ENCODE results near the gene METRNL. TPM values are rescaled to one million over a fixed set of nuclear protein-coding genes. Genes with fewer than 3 reads are reported as not detected.
"Not testable (repeated sequence)": the region's sequence is repeated elsewhere in the genome, so short reads cannot be mapped to it uniquely, and the experiment has no call there.

The METRNL gene
- total RNA-seq, 1 experiment from 2014 or later, result 44.6 TPM

DNA sequence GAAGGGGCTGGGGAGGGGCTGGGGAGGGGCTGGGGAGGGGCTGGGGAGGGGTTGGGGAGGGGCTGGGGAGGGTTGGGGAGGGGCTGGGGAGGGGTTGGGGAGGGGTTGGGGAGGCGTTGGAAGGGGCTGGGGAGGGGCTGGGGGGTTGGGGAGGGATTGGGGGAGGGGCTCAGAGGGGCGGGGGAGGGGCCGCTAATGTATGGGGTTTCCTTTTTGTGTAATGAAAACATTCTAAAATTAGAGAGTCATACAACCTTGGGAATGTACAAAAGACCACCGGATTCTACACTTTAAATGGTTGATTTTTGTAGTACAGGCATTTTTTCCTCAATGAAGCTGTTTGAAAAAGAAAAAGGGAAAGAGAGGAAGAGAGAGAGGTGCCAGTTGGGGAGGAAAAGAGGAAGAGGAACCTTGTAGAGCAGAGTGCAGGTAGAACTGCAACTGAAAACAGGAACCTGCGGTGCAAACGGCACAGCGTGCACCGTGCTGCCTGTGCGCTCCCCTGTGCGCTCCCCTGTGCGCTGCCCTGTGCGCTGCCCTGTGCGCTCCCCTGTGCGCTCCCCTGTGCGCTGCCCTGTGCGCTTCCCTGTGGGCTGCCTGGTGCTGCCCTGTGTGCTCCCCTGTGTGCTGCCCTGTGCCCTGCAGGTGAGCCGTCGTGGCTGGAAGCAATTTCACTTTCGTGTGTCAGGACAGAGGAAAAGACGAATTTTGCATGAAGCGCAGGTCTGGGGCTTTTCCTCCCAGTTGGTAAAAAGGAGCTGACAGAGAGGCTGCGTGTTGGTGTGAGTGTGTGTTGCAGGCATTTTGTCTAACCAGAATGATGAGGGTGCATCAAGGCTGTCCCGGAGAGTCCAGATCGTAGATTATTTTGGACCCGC, 40.8 kb downstream of the METRNL start:
- intact Hi-C loops (cut with micrococcal nuclease; ENCODE audit: unreplicated experiment), result no loop called here
- no peak overlapping the region for H3K4me2 ChIP-seq
- no peaks in the 10 kb centered on the region for H3K36me3 ChIP-seq (ENCODE audit: low read depth)
- no peaks in the 10 kb centered on the region for H3K9me2 ChIP-seq (ENCODE audit: insufficient read depth)
- TF ChIP-seq CTCF (conservative IDR thresholded peaks at IDR 0.05) (no peak), EZH2 (IDR thresholded peaks at IDR 0.05; ENCODE audit: low read depth) (no peak)
- H4K20me1 ChIP-seq (ENCODE audit: insufficient read depth), result no peaks in the 10 kb centered on the region
- H3K27ac ChIP-seq, result no peak overlapping the region
- no peaks in the 10 kb centered on the region for H3K4me1 ChIP-seq (replicated peaks; ENCODE audit: insufficient read depth)
- no TSS peak for BruUV-seq (replicated peaks)
- no peak overlapping the region for H3K4me3 ChIP-seq
- ChIA-PET POLR2A (ENCODE audit: unreplicated experiment) (interaction anchor here (0.7 kb wide), 1 partner anchor 405 kb away, joined by 3 read pairs; no protein-coding TSS in a partner anchor), CTCF (no interaction called here)
- no peaks in the 10 kb centered on the region for H3K9me3 ChIP-seq (ENCODE audit: insufficient read depth, low read depth)
- no peak for DNase-seq
- no peaks in the 10 kb centered on the region for H3K79me2 ChIP-seq (ENCODE audit: low read depth)
- no peaks in the 10 kb centered on the region for H3K27me3 ChIP-seq (ENCODE audit: insufficient read depth, low read depth)
- no peaks in the 10 kb centered on the region for H3F3A ChIP-seq (ENCODE audit: insufficient read depth, low read depth)
- no peak overlapping the region for H2AFZ ChIP-seq

GRCh38 chr17:83121473-83121872, 42.1 kb downstream of the METRNL start:
- H4K20me1 ChIP-seq (ENCODE audit: insufficient read depth); DNase-seq; H3K27me3 ChIP-seq (ENCODE audit: insufficient read depth, low read depth); H3K36me3 ChIP-seq (ENCODE audit: low read depth); H3K27ac ChIP-seq; H3K4me1 ChIP-seq (replicated peaks; ENCODE audit: insufficient read depth); intact Hi-C loops (cut with micrococcal nuclease; ENCODE audit: unreplicated experiment); BruUV-seq (replicated peaks); H3K9me3 ChIP-seq (ENCODE audit: insufficient read depth, low read depth); POLR2A ChIA-PET (ENCODE audit: unreplicated experiment); H3K79me2 ChIP-seq (ENCODE audit: low read depth); H3K4me2 ChIP-seq; H3K9me2 ChIP-seq (ENCODE audit: insufficient read depth); H3K4me3 ChIP-seq; CTCF ChIA-PET; H2AFZ ChIP-seq; H3F3A ChIP-seq (ENCODE audit: insufficient read depth, low read depth): not testable (repeated sequence)

DNA sequence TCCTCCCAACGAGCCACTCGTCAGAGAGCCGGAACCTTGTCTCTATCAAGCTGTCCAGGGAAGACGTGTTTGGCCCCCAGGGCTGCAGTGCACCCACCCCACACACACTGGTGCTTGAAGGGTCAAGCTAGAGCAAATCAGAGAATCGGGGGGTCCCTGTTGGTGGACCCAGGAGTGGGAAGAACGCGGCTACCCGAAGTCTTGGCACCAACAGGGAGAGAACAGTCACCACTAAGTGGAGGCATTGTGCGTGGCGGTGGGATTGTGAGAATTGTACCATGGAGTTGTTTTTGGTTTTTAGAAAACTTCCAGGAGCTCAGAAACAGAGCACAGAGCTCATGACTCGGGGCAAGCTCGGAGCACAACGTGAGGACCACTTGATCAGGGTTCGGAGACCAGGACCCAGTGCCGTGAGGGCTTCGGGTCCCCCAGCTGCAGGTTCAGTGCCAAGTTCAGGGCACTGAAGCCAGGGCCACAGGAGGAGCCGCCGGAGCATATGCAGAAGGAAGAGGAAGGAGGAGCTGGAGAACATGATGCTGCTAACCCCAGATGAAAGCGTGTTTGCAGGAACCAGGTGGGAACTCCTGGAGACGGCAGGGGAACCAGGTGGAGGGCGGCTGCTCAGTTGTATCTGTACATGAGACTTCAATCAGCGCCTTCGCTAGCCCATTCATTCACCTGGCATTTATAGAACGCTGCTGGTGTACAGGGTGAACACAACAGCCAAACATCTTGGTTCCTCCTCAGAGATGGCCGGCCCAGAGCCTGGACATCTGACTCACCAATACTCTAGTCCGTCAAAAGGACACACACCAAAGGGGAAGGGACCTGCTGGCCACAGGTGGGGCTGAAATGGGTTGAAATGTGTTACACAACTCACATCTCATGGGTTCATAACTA, 42.8 kb downstream of the METRNL start:
- ChIA-PET CTCF (interaction anchor here (0.6 to 0.7 kb wide), 2 partner anchors 46 to 568 kb away, joined by 3 to 6 read pairs; no protein-coding TSS in a partner anchor), POLR2A (ENCODE audit: unreplicated experiment) (no interaction called here)
- intact Hi-C loops (cut with micrococcal nuclease; ENCODE audit: unreplicated experiment), result no loop called here
- H2AFZ ChIP-seq, result no peak overlapping the region
- no peaks in the 10 kb centered on the region for H3K9me2 ChIP-seq (ENCODE audit: insufficient read depth)
- 0 out of 2 replicates have a peak, but pooled peaks cover 8% of the 10 kb centered on the region for H3F3A ChIP-seq (ENCODE audit: insufficient read depth, low read depth)
- DNase-seq, result no peak
- H3K79me2 ChIP-seq (ENCODE audit: low read depth), result no peaks in the 10 kb centered on the region
- no peaks in the 10 kb centered on the region for H3K36me3 ChIP-seq (ENCODE audit: low read depth)
- H3K27me3 ChIP-seq (ENCODE audit: insufficient read depth, low read depth), result no peaks in the 10 kb centered on the region
- no peak overlapping the region for H3K4me2 ChIP-seq
- TF ChIP-seq EZH2 (IDR thresholded peaks at IDR 0.05; ENCODE audit: low read depth), result no peak
- TF ChIP-seq CTCF (conservative IDR thresholded peaks at IDR 0.05), result no peak
- no TSS peak for BruUV-seq (replicated peaks)
- H3K27ac ChIP-seq, result no peak overlapping the region
- no peak overlapping the region for H3K4me3 ChIP-seq
- H4K20me1 ChIP-seq (ENCODE audit: insufficient read depth), result no peaks in the 10 kb centered on the region
- H3K9me3 ChIP-seq (ENCODE audit: insufficient read depth, low read depth), result no peaks in the 10 kb centered on the region
- peaks cover 6% of the 10 kb centered on the region for H3K4me1 ChIP-seq (replicated peaks; ENCODE audit: insufficient read depth)

Measured in PC-9 (cell line).